Upper lobe of left lung (tissue), 4 donors: ENCODE results near the gene GLT8D2.

Experiments used
- CTCF ChIP-seq, 6 experiments: fragments of 450-650 bp in 4 of 6; fragments of 200-600 bp in 2 of 6; sonication (generic) in 2 of 6; IDR thresholded peaks; one replicate each; pipeline ENCODE4 v1.5.1; 2016 to 2019; ENCODE audit warnings: antibody characterized with exemption in 6 of 6
- EP300 ChIP-seq, 4 donors: sonication (generic); formaldehyde crosslinking; IDR thresholded peaks; one replicate each; pipeline ENCODE4 v1.5.1; 2017; ENCODE audit warnings: antibody characterized with exemption in 4 of 4, control low read depth in 2 of 4
- POLR2A ChIP-seq, 4 donors: fragments of 450-650 bp; IDR thresholded peaks; one replicate each; pipeline ENCODE4 v1.5.1; 2016 to 2017; ENCODE audit warnings: antibody characterized with exemption in 4 of 4, mild to moderate bottlenecking in 2 of 4
- POLR2AphosphoS5 ChIP-seq, 2 donors: sonication (generic); formaldehyde crosslinking; IDR thresholded peaks; one replicate each; pipeline ENCODE4 v1.5.1; 2017; ENCODE audit warnings: antibody characterized with exemption in 2 of 2

DNA sequence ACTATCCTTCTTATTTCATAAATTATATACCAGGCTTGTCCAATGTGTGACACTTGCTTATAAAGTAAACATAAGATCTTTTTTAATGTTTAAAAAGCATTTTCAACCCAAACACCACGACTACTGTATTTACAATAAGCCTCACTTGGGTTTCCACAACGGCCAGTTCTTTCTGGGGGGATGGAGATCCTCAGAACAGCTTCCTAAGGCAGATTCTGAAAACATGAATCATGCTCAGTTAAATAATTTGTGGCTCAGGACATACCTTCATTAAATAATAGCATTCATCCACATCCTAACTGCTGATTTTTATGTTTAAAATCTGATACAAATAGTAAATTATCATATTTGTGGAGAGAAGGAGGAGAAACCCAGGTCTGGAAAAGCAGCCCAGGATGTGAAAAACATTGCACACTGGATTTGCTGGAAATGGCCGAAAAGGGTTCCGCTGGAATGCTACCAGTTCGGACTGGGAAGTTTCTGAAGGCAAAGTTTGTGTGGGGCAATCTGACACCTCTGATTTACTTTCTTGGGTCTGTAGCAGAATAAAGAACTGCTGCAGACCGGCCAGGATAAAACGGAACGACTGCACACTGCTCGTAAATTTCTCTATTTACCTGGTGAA lies 597 bp downstream of the GLT8D2 start:
- TF ChIP-seq CTCF (IDR thresholded peaks at IDR 0.05) (no peak), POLR2A (IDR thresholded peaks at IDR 0.05) (no peak), POLR2AphosphoS5 (IDR thresholded peaks at IDR 0.05) (no peak), EP300 (IDR thresholded peaks at IDR 0.05) (no peak)
